Stimulated activated CD4-positive, alpha-beta T cell treated with anti-CD3 and anti-CD28 coated beads, Interleukin-15, amount 100 ng/mL, for 24 hours (primary cell): ENCODE measurements around the gene VCX.
"Not testable (repeated sequence)": the region's sequence is repeated elsewhere in the genome, so short reads cannot be mapped to it uniquely, and the experiment has no call there.

Source experiments
- DNase-seq: peaks from one replicate; pipeline ENCODE4 v3.0.0-alpha.2; 2020

The VCX gene

DNA sequence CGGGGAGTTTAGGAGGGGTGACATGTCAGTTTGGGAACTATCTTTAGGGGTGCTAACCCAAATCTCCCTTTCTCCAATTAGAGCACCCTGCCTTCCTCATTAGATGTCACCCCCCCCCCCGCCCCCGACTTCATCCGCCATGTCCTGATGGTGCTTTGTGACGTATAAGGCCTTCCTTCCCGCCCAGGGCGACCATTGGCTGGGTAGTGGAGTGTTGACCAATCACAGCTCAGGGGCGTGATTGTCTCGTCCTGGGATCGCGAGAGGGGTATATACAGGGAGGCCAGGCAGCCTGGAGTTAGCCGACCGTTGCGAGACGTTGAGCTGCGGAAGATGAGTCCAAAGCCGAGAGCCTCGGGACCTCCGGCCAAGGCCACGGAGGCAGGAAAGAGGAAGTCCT is at the start of gene VCX:
VCX (plus strand) TSS at position 301 of the 400 bp plus-strand sequence; CDS start at position 334, 33 bp downstream.
- not testable (repeated sequence) for DNase-seq

DNA sequence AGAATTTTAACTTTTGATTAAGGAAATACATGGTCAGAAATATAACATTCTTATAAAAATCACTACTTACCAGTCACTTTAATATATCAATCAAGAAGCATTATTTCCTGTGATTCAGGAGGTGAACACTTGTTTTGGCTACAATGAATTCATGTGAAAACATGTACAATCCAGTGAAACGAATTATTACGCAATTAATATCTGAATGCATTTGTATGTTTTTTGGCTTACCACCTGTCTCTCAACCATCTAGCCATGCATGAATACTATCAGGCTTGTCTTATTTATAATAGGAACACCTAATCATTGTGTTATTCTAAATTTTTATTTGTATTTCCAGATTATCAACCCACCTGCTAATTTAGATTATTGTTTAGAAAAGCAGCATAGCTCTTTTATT is 44.6 kb upstream of the VCX start:
- DNase-seq, result no peak

DNA sequence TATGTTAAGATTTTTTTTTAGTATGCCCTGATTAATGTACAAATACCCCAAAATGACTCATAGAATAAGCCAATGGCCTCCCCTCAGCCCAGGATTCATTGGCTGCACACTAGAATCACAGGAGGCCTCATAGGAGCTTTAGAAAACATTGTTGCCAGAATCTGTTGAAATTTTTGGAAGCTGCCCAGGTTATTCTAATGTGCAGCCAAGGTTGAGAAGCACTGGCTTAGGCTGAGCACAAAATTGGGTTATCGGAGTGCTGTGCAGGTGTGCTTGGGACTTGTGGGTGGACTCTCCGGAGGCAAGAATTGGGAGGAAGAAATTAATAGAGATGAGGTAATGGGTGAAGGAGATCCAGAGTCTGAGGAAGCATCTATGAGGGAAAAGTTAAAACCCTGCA is 41.3 kb upstream of the VCX start:
- DNase-seq, result no peak

DNA sequence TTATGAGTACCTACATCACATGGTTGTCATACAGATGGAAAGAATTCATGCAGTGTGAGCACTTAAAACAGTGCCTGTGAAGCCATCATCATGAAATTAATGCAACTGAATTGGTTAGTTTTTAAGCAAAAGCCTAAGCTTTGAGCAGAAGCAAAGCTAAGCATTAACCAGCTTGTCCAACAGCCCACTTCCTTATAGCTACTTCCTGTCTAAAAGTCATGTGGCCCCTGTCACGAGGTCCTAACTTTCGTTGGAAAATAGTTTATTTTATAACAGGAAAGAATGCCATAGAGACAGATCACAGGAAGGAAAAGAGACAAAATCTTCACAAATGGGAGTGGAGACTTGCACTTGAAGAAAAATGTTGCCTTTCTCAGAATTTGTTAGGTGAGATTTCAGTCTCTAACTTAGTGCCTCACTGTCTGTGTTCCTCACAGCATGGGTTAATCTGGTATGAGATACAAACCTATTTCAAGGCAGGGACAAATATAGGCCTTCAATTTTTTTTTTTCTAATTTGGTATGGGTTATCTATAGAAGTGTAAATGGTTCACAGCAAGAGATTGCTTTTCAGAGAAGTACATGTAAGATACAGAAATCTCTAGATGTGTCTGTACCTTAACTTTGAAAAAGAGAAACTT is 27.7 kb upstream of the VCX start:
- no peak for DNase-seq

DNA sequence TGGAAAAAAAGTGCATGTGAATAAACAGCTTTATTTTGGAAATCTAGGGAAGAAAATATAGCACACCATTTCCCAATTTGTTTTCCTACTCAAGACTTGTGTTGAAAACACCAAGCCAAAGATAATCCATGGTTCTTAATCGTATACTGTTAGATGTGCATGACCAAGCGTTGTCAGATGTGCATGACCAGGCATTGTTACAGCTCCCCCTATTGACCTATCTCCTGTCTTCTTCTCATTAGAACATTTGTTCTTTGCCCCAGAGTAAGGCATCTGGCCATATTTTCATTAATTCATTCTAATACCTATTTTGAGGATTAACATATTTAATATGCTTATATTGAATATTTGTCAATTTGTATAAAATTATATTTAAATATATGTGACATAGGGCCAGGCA is 14.4 kb upstream of the VCX start:
- DNase-seq, result no peak

DNA sequence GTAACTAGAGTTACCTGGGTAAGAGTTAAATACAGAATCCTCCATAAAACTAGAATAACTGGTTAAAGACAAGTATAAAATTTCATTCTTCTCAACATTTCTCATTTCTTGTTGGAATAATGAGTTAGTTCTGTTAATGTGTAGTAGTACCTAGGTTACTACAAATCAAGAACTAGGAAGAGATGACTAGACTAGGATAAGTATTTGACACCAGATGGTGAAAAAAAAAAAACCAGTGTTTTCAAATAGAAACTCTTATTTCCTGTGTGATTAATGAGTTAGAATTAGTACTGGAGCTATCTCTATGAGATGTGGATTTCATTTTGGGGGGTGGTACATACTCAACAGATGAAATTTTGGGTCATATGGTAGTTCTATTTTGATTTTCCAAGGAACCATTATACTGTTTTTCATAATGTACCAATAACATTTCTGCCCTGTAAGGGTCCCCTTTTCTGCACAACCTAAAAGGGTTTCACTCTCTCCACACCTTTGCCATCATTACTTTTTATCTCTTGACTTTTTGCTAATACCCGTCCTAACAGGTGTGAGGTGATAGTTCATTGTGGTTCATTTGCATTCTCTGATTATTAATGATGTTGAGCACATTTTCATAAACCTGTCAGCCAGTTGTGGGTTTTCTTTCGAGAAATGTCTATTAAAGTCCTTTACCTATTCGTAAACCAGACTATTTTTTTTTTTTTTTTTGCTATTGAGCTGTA is 1.7 kb upstream of the VCX start:
- DNase-seq, result no peak

DNA sequence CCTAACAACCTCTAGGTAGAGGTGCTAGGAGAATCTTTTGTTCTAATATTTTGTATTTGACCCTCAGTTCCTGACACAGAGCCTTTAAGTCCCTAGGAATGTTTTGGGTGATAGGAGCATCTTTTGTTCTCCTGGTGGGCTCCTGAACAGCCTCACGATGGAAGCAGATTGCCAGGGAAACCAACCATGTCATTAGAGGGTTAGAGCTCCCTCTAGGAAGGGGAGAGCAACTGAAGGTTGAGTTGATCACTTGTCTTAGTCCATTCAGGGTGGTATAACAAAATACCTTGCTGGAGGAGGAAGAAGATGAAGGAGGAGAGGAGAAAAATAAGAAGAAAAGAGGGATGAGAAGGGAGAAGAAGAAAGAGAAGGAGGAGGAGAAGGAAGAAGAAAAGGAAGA is 9.2 kb downstream of the VCX start:
- DNase-seq, result no peak

DNA sequence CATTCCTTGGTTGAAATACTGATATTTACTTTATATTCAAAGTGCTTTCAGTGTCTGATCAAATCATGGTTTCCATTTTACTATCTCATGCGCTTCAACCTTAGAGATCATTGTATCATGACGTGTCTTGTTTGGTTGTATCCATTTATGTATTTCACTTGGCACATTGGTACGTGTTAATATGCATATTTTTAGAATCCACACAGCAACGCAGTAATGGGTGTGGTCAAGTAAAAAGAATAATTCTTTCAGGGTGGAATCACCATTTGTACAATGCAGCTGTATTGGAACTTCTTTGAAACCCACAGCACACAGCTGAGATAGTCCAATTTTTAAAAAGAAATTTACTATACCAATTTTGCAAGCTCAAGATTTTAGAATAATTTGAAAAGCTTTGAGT is 29.1 kb downstream of the VCX start:
- DNase-seq, result no peak

DNA sequence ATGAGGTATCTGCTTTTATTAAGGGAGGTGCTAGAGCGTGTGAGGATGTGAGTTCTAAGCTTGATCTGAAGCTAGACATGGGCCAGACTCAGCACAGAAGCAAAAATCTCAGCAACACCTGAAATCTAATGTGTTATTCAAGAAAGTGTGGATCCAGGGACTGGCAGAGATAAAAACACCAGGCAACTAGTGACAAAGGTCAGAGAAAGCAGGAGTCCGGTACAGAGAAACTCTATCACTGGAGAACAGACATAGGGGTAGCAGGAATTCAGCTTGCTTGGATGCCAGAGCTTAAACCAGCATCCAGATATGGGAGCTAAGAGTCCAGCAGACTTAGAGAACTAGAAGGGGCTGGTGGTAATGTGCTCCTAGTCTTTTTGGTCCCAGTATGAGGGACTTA is 34.0 kb downstream of the VCX start:
- DNase-seq, result no peak

DNA sequence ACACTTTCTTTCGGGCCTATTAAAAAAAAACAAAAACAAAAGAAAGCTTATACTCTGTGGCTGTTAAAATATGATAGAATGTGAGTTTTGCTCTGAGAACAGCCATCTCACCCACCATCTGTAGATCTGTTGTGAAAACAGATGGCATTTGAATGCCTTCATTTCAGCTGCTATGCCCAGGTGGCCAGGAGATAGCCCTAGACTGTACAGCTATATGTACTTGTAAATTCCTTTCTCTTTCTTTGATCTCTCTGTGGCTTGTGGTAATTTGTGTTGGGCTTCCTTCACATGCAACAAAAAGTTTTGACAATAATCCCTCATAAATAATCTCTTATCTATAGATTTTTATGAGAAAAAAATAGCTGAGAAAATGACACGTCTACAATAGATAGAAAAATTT is 46.2 kb downstream of the VCX start:
- DNase-seq, result no peak

DNA sequence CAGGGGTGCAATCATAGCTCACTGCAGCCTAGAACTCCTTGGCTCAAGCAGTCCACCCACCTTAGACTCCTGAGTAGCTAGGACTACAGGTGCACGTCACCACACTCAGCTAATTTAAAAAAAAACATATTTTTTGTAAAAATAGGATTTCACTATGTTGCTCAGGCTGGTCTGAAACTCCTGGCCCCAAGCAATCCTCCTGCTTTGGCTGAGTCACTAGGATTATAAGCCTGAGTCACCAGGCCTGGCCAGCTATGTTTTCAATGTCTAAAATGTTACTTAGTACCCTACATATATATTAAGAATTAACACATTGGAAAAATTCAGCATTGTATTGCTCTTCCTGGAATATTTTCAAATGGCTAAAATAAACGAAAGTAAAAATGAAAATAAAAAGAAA is 46.7 kb downstream of the VCX start:
- DNase-seq, result no peak

DNA sequence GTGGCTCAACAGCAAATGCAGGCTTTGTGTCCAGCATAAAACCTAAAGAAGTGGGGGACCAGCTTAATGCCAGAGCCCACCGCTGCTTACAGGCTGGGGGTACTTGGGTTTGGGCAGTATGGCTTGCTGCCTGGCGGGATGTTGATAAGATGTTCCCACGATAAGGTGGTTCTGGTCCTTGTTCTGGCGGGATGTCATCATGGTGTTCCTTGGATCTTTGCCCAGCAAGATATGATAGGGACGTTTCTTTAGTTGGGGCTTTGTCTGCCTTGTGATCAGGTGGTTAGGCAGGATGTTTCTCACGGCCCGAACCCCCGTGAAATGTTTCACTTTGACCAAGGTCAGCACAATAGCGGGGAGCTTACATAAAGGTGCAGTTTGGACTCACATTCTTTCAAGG is 49.0 kb downstream of the VCX start:
- no peak for DNase-seq
